GM10266 (cell line): ENCODE data around the gene HECTD4.

Experiments
- DNase-seq: peaks from one replicate; pipeline ENCODE4 v3.0.0; 2012; ENCODE audit errors: extremely low spot score
- CTCF ChIP-seq: IDR thresholded peaks from 2 replicates; pipeline ENCODE4 v1.5.1; 2012; ENCODE audit warnings: mild to moderate bottlenecking, low read depth; ENCODE audit not compliant: control insufficient read depth, insufficient read depth; ENCODE audit errors: missing control alignments

Gene HECTD4

GRCh38 chr12:112134731-112135130 lies 247.5 kb downstream of the HECTD4 start:
- TF ChIP-seq CTCF = no peak
- DNase-seq = no peak

- DNase-seq = no peak
- TF ChIP-seq CTCF = no peak
These were observed 248.8 kb downstream of the HECTD4 start for GRCh38 chr12:112133418-112133817.

GRCh38 chr12:112131686-112132085 lies 250.5 kb downstream of the HECTD4 start:
- TF ChIP-seq CTCF = no peak
- no peak for DNase-seq

GRCh38 chr12:112130441-112130998 lies 251.7 kb downstream of the HECTD4 start:
- no peak for TF ChIP-seq CTCF
- DNase-seq = peak; percentile 49

- TF ChIP-seq CTCF = no peak
- DNase-seq = no peak
These were observed 255.3 kb downstream of the HECTD4 start for GRCh38 chr12:112126911-112127310.

GRCh38 chr12:112126000-112126438 lies 256.2 kb downstream of the HECTD4 start:
- DNase-seq = peak; percentile 22

More at GRCh38 chr12:112126000-112126438, 256.2 kb downstream of the HECTD4 start:
- TF ChIP-seq CTCF = no peak
